ENCODE measurements around the gene BLOC1S6. TPM values are rescaled to one million over a fixed set of nuclear protein-coding genes. Genes with fewer than 3 reads are reported as not detected.

The BLOC1S6 gene
- total RNA-seq, 2 experiments from 2014 or later, result 36.1 to 52.5 TPM

DNA sequence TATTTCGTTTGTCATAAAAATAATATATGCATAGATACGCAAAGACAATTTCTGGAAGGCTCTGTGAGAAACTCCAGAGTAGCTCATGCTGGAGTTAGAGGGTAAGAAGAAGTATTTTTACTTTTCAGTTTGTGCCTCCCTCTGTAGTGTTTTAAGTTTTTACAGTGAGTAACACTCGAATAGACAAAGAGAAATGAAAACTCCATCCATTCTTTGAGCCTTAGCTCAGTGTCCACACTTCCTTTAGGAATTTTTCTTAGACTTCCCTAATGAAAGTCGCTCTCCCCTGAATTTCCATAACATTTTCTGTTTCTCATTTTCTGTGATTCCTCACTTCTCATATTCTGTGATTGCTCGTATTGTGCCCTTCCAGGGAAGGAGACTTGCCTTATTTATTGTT, 2.1 kb downstream of the BLOC1S6 start:
- Mint-ChIP-seq H3K27ac (no peak overlapping the region), H3K9me3 (ENCODE audit: low read depth) (no peaks in the 10 kb centered on the region), H3K4me1 (peaks cover 52% of the 10 kb centered on the region), H3K4me3 (peak overlapping the region; percentile 16), H3K27me3 (no peaks in the 10 kb centered on the region), H3K36me3 (ENCODE audit: low read depth) (peaks cover 13% of the 10 kb centered on the region)
- POLR2A ChIA-PET, result no interaction called here
- DNase-seq (no peak), ATAC-seq (no peak)
- CTCF ChIA-PET, result interaction anchor here (1.3 to 4.2 kb wide), 3 partner anchors 24 to 130 kb away, joined by 3 to 33 read pairs (median 4); no protein-coding TSS in a partner anchor
- intact Hi-C loops (cut with DNase I, micrococcal nuclease), result no loop called here

DNA sequence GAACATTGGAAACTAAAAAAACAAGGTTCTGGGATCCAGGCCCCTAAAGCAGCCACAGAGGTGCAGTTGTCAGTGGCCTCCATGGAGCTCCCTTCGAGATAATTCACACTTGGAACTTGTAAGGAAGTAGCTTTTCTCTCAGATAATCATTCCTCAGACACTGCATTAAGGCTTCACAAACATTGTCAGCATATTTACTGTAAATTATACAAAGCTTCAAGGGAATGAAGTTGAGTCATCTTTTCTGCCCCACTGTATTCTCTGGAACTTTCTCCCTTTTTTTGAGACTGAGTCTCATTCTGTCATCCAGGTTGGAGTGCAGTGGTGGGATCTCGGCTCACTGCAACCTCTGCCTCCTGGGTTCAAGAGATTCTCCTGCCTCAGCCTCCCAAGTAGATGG, 7.1 kb downstream of the BLOC1S6 start:
- intact Hi-C loops (cut with DNase I, micrococcal nuclease), result no loop called here
- H3K4me1 Mint-ChIP-seq, result peaks cover 25% of the 10 kb centered on the region
- H3K36me3 Mint-ChIP-seq (ENCODE audit: low read depth), result peaks cover 29% of the 10 kb centered on the region
- POLR2A ChIA-PET, result interaction anchor here (0.8 kb wide), 2 partner anchors 59 to 192 kb away, joined by 3 read pairs; a partner anchor contains a TSS
- H3K9me3 Mint-ChIP-seq (ENCODE audit: low read depth), result no peaks in the 10 kb centered on the region
- CTCF ChIA-PET, result interaction anchor here (1.4 to 1.8 kb wide), 4 partner anchors 9 to 136 kb away, joined by 3 to 6 read pairs (median 4); no protein-coding TSS in a partner anchor
- H3K27ac Mint-ChIP-seq, result no peak overlapping the region
- ATAC-seq, result no peak
- H3K27me3 Mint-ChIP-seq, result no peaks in the 10 kb centered on the region
- DNase-seq, result no peak
- no peak overlapping the region for H3K4me3 Mint-ChIP-seq

DNA sequence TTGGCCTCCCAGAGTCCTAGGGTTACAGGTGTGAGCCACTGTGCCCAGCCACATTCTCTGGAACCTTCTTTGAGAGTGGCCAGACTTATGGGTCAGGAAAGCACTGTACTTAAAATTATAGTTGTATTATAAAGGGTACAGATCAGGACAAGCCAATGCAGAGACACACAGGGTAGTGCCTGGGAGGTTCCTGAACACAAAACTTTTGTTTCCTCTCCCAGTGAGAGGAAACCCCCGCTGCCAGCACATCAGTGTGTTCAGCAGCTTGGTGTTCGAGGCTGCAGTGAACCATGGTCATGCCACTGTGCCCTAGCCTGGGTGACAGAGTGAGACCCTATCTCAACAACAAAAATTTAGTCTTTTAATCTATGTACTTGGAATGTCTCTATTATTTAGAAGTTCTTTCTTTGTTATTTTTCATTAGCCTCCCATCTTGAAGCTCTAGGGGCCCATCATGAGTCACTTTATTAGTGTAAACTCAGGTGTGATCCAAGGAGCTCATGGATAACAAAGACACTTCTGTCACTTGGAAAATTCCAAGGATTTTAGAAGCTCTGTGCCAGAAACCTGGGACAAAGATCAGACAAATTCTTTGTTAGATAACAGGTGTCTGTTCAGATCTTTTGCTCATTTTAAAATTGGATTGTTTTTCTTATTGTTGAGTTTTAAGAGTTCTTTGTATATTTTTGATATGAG, 7.8 kb downstream of the BLOC1S6 start:
- DNase-seq (no peak), ATAC-seq (no peak)
- Mint-ChIP-seq H3K9me3 (ENCODE audit: low read depth) (no peaks in the 10 kb centered on the region), H3K27me3 (no peaks in the 10 kb centered on the region), H3K36me3 (ENCODE audit: low read depth) (peaks cover 29% of the 10 kb centered on the region), H3K4me1 (peaks cover 21% of the 10 kb centered on the region), H3K4me3 (no peak overlapping the region), H3K27ac (no peak overlapping the region)
- intact Hi-C loops (cut with DNase I, micrococcal nuclease), result no loop called here
- ChIA-PET CTCF (interaction anchor here (0.7 to 1.8 kb wide), 3 partner anchors 8 to 19 kb away, joined by 3 to 5 read pairs (median 4); no protein-coding TSS in a partner anchor), POLR2A (no interaction called here)

DNA sequence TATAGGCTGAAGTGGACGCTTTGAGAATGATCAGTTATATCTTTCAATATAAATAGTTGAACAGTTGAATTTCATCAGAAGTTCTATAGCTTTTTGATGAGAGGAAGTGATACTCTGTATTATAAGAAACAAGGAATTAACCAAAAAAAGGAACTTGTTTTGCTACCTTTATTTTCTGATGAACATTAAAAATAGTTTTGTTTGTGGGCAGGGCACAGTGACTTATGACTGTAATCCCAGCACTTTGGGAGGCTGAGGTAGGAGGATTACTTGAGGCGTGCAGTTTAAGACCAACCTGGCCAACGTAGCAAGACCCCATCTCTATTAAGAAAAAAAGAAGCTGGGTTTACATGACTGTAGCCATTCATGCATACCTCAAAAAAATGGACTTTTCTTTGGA, 16.7 kb downstream of the BLOC1S6 start:
- no peaks in the 10 kb centered on the region for H3K4me1 Mint-ChIP-seq
- intact Hi-C loops (cut with DNase I, micrococcal nuclease), result no loop called here
- POLR2A ChIA-PET, result no interaction called here

DNA sequence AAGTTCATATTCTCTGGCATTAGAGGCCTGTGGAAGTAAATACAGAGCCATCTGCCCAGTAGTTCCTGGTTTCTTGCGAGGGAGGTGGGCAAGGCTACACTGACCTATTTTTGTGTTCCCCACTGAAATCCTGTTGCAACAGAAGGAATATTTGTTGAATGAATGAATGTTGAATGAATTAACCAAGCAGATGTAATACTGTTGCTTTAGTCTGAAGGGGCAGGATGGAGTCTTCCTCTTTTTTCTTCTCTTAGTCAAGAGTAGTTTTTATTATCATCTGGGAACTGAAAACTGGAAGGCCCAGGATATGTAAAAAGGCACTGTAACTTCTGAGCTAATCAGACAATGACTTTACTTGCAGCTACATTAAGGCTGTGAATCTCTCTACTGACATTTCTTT, 17.1 kb downstream of the BLOC1S6 start:
- ChIA-PET CTCF (interaction anchor here (1.0 to 3.6 kb wide), 3 partner anchors 10 to 18 kb away, joined by 3 to 13 read pairs (median 5); partner anchors contain the start of gene BLOC1S6), POLR2A (no interaction called here)
- Mint-ChIP-seq H3K4me3 (no peak overlapping the region), H3K4me1 (no peaks in the 10 kb centered on the region), H3K9me3 (ENCODE audit: low read depth) (no peaks in the 10 kb centered on the region), H3K27me3 (no peaks in the 10 kb centered on the region), H3K27ac (peak overlapping the region; percentile 43), H3K36me3 (ENCODE audit: low read depth) (peaks cover 16% of the 10 kb centered on the region)
- DNase-seq, result no peak
- ATAC-seq, result no peak
- intact Hi-C loops (cut with DNase I, micrococcal nuclease), result no loop called here

More for the DNA sequence above, 16.7 kb downstream of the BLOC1S6 start:
- H3K27me3 Mint-ChIP-seq, result no peaks in the 10 kb centered on the region
- no peak overlapping the region for H3K27ac Mint-ChIP-seq
- peaks cover 12% of the 10 kb centered on the region for H3K36me3 Mint-ChIP-seq (ENCODE audit: low read depth)
- H3K9me3 Mint-ChIP-seq (ENCODE audit: low read depth), result no peaks in the 10 kb centered on the region
- no peak for DNase-seq
- CTCF ChIA-PET, result interaction anchor here (1.0 to 3.6 kb wide), 3 partner anchors 10 to 17 kb away, joined by 3 to 13 read pairs (median 5); partner anchors contain the start of gene BLOC1S6
- no peak for ATAC-seq
- no peak overlapping the region for H3K4me3 Mint-ChIP-seq

DNA sequence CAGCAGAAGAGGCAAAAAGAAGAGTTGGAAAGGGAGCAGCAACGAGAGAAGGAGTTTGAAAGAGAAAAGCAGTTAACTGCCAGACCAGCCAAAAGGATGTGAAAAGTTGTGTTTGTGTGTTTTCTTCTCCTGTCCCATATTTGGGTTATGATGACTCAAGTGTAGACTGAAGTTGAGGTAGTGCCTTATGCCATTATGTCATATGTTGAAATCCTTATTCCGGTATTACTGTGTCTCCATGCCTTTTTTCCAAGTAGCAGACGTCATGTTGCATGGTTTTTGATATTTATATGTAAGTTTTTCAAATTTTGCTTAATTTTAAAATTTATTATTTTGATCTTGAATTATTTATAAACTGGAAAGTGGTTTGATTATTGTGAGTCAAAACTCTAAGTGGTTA, 19.2 kb downstream of the BLOC1S6 start:
- peak overlapping the region; percentile 51 for H3K27ac Mint-ChIP-seq
- H3K4me1 Mint-ChIP-seq, result no peaks in the 10 kb centered on the region
- peaks cover 13% of the 10 kb centered on the region for H3K36me3 Mint-ChIP-seq (ENCODE audit: low read depth)
- DNase-seq (no peak), ATAC-seq (no peak)
- ChIA-PET POLR2A (no interaction called here), CTCF (interaction anchor here (0.7 to 1.6 kb wide), 4 partner anchors 8 to 177 kb away, joined by 3 to 10 read pairs (median 5); no protein-coding TSS in a partner anchor)
- intact Hi-C loops (cut with DNase I, micrococcal nuclease), result no loop called here
- no peak overlapping the region for H3K4me3 Mint-ChIP-seq
- no peaks in the 10 kb centered on the region for H3K9me3 Mint-ChIP-seq (ENCODE audit: low read depth)
- no peaks in the 10 kb centered on the region for H3K27me3 Mint-ChIP-seq

DNA sequence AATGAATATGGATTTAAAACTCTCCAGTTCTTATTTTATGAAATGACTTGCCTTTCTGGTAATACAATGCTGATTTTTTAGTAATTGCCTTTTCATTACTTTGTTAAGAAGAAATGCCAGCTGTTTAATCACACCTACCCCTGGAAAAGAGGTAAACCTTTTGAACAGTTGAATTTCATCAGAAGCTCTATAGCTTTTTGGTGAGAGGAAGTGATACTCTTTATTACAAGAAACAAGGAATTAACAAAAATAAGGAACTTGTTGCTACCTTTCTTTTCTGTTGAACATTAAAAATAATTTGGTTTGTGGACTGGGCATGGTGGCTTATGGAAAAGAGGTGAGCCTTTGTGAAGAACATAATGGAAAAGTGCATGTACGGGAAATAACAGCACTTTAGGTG, 19.7 kb downstream of the BLOC1S6 start:
- ChIA-PET POLR2A (no interaction called here), CTCF (interaction anchor here (0.7 to 1.6 kb wide), 3 partner anchors 11 to 178 kb away, joined by 3 to 10 read pairs (median 5); no protein-coding TSS in a partner anchor)
- no peak for DNase-seq
- no peak overlapping the region for H3K27ac Mint-ChIP-seq
- intact Hi-C loops (cut with DNase I, micrococcal nuclease), result no loop called here
- ATAC-seq, result no peak
- H3K4me1 Mint-ChIP-seq, result no peaks in the 10 kb centered on the region
- H3K27me3 Mint-ChIP-seq, result no peaks in the 10 kb centered on the region
- no peak overlapping the region for H3K4me3 Mint-ChIP-seq
- no peaks in the 10 kb centered on the region for H3K9me3 Mint-ChIP-seq (ENCODE audit: low read depth)
- H3K36me3 Mint-ChIP-seq (ENCODE audit: low read depth), result peaks cover 13% of the 10 kb centered on the region

DNA sequence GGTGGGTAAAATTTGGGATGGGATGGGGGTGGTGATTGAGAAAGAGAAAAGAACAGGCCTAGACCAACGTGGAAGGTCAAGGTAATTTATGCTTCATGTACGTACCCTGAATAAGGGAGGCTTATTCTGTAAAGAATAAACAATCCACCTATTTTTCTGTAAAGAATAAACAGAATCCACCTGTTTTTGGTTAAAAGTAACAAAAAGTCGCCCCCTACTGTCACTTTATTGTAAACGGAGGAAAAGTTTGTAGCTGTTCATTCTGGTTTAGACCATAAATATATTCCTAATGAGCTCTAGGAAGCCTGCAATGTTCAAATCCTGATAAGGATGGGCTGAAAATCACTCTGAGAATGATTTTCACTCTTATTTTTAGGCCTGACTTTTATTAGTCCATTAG, 24.1 kb downstream of the BLOC1S6 start:
- DNase-seq (no peak), ATAC-seq (no peak)
- Mint-ChIP-seq H3K27me3 (no peaks in the 10 kb centered on the region), H3K9me3 (ENCODE audit: low read depth) (no peaks in the 10 kb centered on the region), H3K27ac (no peak overlapping the region), H3K4me1 (peaks cover 9% of the 10 kb centered on the region), H3K36me3 (ENCODE audit: low read depth) (peaks cover 7% of the 10 kb centered on the region), H3K4me3 (no peak overlapping the region)
- intact Hi-C loops (cut with DNase I, micrococcal nuclease), result no loop called here
- ChIA-PET CTCF (interaction anchor here (0.6 to 7.1 kb wide), 16 partner anchors 11 to 944 kb away, joined by 3 to 94 read pairs (median 4); partner anchors contain the start of gene BLOC1S6), POLR2A (no interaction called here)

DNA sequence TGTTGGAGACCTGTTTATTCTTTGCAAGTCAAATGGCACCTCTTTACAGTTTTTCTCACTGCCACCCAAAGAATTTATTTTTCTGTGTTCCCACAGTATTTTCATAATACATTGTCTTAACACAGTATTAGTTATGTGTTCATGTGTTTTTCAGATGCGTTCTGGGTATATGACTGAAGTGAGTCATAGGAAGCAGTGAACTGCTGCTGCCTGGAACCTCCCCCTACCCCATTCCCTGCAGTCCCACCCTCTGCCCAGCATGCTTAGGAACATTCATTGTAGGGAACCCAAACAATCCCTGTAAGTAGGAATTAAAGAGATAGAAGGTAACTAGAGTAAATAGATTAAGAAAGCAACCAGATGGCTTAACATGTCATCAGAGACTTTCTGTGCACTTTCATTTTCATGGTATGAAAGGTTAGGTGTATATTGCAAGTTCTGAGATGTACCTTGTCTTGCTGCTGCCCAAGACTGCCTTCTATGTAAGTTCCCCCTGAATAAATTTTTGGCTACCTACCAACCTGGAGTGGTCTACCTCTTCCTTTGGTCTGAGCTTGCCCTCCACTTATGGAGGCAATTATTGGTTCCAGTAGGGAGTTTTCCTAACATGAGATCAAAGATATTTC, 25.7 kb downstream of the BLOC1S6 start:
- CTCF ChIA-PET, result interaction anchor here (0.6 to 7.1 kb wide), 9 partner anchors 10 to 183 kb away, joined by 3 to 94 read pairs (median 4); partner anchors contain the start of gene BLOC1S6
- intact Hi-C loops (cut with DNase I, micrococcal nuclease), result no loop called here
- POLR2A ChIA-PET, result no interaction called here
- no peaks in the 10 kb centered on the region for H3K27me3 Mint-ChIP-seq
- peaks cover 9% of the 10 kb centered on the region for H3K4me1 Mint-ChIP-seq
- peaks cover 3% of the 10 kb centered on the region for H3K36me3 Mint-ChIP-seq (ENCODE audit: low read depth)
- no peak overlapping the region for H3K27ac Mint-ChIP-seq
- ATAC-seq (peak; percentile 62), DNase-seq (no peak)
- H3K4me3 Mint-ChIP-seq, result no peak overlapping the region
- no peaks in the 10 kb centered on the region for H3K9me3 Mint-ChIP-seq (ENCODE audit: low read depth)

DNA sequence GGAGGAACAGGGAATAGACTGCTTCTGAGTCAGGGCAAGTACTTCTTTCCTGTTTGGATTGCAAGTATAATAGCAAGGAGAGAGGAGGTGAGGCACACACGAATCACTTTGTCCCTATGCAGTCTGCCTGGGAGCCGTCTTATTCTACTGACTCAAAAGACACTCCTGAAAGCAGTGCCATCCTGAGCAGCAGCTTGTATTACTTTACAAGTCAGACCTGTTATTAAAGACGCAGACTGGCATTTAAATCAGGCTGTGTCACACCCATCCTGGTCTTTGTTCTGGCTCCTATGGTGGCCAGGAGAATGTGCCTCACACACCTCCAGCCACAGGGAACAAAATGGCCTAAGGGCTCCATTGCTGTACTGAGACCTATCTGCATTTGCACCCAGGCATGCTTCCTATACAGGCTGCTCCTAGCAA, 29.7 kb downstream of the BLOC1S6 start:
- H3K9me3 Mint-ChIP-seq (ENCODE audit: low read depth), result no peaks in the 10 kb centered on the region
- H3K27me3 Mint-ChIP-seq, result no peaks in the 10 kb centered on the region
- CTCF ChIA-PET, result interaction anchor here (0.8 to 7.1 kb wide), 4 partner anchors 29 to 613 kb away, joined by 3 to 94 read pairs (median 4); partner anchors contain the start of gene BLOC1S6
- no peaks in the 10 kb centered on the region for H3K36me3 Mint-ChIP-seq (ENCODE audit: low read depth)
- H3K4me1 Mint-ChIP-seq, result peaks cover 9% of the 10 kb centered on the region
- POLR2A ChIA-PET, result no interaction called here
- DNase-seq (no peak), ATAC-seq (no peak)
- H3K27ac Mint-ChIP-seq, result no peak overlapping the region
- H3K4me3 Mint-ChIP-seq, result no peak overlapping the region
- intact Hi-C loops (cut with DNase I, micrococcal nuclease), result no loop called here

DNA sequence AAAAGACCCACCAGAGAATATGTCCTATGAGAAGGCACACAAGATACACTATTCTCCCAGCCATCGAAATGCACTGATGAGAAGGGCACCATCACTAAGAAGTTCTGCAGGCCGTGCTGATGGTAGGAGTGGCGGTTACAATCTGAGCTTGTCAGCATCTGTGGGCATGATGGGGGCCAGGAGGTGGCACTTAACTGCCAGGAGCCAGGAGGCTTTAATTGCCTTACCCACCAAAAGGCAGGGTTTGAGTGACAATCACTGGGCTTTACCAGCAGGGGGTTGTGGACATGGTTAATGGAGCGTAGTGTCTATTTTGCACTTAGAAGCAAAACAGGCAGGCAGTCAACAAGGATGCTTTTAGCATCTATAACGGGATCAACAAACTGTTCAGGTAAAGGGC, 31.6 kb downstream of the BLOC1S6 start:
- H3K27me3 Mint-ChIP-seq, result no peaks in the 10 kb centered on the region
- no peaks in the 10 kb centered on the region for H3K9me3 Mint-ChIP-seq (ENCODE audit: low read depth)
- ATAC-seq, result peak; percentile 56
- no peaks in the 10 kb centered on the region for H3K36me3 Mint-ChIP-seq (ENCODE audit: low read depth)
- CTCF ChIA-PET, result interaction anchor here (0.8 kb wide), 1 partner anchor 434 kb away, joined by 3 read pairs; no protein-coding TSS in a partner anchor
- intact Hi-C loops (cut with DNase I, micrococcal nuclease), result no loop called here
- POLR2A ChIA-PET, result no interaction called here
- H3K4me1 Mint-ChIP-seq, result no peaks in the 10 kb centered on the region
- peak; percentile 42 for DNase-seq
- H3K27ac Mint-ChIP-seq, result no peak overlapping the region
- H3K4me3 Mint-ChIP-seq, result no peak overlapping the region

Data from activated CD4-positive, alpha-beta T cell treated with anti-CD3 and anti-CD28 coated beads for 36 hours (primary cell).